Activated effector memory CD4-positive, alpha-beta T cell treated with anti-CD3 and anti-CD28 coated beads, Interleukin-2, amount 50 U/mL, for 16 hours (primary cell): ENCODE measurements around the gene HLA-B.
"Not testable (repeated sequence)": the region's sequence is repeated elsewhere in the genome, so short reads cannot be mapped to it uniquely, and the experiment has no call there.

Source experiments
- DNase-seq: peaks from one replicate; pipeline ENCODE4 v3.0.0-alpha.2; 2020

Gene HLA-B

GRCh38 chr6:31381666-31382065 lies 24.7 kb upstream of the HLA-B start:
- no peak for DNase-seq

- no peak for DNase-seq
Measured at GRCh38 chr6:31379850-31380249, 22.9 kb upstream of the HLA-B start.

GRCh38 chr6:31378721-31379103 lies 21.7 kb upstream of the HLA-B start:
- DNase-seq, result no peak

- DNase-seq, result no peak
Measured at GRCh38 chr6:31378062-31378720, 21.2 kb upstream of the HLA-B start.

GRCh38 chr6:31377029-31377428 lies 20.1 kb upstream of the HLA-B start:
- DNase-seq, result no peak

DNA sequence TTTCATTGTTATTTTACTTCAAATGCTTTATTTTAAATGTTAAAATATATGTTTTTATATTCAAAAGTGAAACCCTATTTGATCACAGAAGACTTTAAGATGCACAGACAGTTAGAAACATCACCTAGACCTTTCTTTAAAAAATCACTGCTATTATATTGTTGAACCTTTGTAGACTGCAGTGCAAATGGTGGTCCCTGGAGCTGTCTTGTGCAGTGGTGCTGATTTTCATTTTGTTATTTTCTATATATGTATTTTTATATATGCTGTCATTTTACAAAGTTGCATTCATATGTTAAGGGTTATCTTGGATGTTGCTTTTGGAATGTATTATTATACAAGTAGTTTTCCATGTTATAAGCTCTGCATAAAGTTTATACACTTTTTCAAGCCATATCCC lies 18.7 kb upstream of the HLA-B start:
- DNase-seq, result no peak

DNA sequence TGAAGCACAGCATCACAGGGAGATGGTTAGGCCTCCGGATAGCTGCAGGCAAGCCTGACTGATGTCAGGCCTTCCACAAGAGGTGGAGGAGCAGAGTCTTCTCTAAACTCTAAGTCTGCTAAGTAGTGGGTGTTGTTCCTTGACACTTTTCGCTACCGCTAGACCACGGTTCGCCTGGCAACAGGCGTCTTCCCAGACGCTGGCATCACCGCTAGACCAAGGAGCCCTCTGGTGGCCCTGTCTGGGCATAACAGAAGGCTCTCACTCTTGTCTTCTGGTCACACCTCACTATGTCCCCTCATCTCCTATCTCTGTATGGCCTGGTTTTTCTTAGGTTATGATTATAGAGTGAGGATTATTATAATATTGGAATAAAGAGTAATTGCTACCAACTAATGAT lies 17.1 kb upstream of the HLA-B start:
- not testable (repeated sequence) for DNase-seq

DNA sequence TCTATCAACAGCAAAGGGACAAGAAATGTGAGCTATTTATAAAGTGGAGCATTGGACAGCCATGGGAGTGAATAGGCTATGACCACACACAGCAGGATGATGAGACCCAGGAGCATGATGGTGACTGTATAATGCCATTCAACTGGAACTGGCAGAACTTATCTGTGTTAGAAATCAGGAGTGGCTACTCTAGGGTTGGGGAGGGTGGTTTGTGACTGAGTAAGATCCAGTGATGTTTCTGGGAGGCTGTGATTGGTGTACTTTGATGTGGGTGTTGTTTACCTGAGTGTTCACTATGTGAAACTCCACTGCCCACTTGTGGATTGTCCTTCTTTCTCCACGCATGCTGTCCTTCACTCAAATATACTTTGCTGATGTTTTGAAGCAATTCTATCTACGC lies 11.5 kb upstream of the HLA-B start:
- no peak for DNase-seq

DNA sequence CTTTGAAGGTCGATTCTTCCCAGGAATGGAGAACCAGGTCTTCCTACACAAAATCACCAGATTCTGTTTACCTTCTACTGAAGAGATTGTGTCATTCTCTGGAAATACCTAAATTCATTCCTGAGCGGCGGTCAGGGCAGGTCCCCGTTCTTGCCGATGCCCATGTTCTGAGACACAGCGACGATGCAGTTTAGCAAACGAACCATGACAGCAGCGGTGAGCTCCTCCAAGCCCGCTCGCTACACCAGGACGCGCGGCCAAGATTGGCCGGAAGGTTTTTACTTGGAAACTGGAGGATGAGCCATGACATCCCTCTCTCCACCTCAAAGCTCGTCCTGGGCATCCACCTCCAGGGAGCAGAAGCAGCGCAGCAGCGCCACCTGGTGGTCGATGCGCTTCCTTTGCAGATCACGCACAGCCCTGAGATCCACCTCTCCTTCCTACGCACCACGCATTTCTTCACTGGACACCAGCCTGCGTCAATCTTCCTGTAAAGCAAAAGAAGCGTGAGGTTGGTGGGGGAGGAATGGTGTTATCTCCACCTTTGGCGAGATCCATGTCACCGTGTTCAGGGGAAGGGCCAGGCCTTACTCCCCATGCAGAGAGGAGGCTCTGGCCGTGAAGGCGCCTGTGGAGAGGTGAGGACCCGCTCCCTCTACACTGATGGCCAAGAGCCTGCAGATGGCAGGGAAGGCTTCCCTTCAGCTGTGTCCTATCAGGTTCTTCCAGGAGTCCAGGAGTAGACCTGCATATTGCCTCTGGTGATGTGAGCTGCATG lies 9.9 kb upstream of the HLA-B start:
- DNase-seq, result peak; percentile 96

GRCh38 chr6:31365864-31366263 lies 8.9 kb upstream of the HLA-B start:
- no peak for DNase-seq

GRCh38 chr6:31363811-31364210 lies 6.8 kb upstream of the HLA-B start:
- no peak for DNase-seq

- DNase-seq, result no peak
Measured at GRCh38 chr6:31362751-31363150, 5.8 kb upstream of the HLA-B start.

DNA sequence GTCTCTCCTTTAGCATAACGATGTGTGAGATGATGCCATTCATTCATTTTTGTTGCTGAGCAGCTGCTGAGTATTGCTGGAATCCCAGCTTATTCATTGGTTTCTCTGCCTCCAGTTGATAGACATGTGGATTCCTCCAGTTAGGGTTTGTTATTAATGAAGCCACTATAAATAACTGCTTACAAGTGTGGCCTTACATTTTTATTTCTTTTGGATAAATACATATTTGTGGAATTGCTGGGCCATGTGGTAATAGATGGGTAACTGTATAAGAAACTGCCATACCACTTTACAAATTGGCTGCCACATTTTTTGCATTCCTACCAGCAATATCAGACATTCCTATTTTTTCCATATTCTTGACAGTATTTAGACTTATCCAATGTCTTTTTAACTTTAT lies 2.6 kb upstream of the HLA-B start:
- DNase-seq, result no peak

DNA sequence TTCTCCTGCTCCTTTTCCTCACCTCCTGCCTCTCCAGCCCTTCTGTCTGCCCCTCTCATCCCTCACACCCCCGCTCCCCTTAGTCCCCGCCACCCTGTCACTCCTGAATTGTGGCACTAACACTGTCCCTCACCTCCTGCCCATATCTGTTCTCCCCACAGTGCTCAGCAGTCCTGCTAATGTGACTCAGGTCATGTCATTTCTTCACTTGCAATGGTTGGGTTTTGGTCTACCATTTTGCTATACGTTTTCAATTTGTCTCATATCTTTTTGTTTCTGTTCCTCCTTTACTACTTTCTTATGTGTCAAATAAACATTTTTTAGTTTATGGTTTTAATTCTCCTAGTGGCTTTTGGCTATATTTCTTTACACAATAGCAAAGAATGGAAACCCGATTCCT lies 1.3 kb upstream of the HLA-B start:
- DNase-seq, result no peak

GRCh38 chr6:31357886-31358285 lies 907 bp upstream of the HLA-B start:
- DNase-seq, result no peak

- DNase-seq, result peak; percentile 83
Measured at GRCh38 chr6:31356216-31356945, 598 bp downstream of the HLA-B start.

- DNase-seq, result no peak
Measured at GRCh38 chr6:31355583-31355948, 1.4 kb downstream of the HLA-B start.

DNA sequence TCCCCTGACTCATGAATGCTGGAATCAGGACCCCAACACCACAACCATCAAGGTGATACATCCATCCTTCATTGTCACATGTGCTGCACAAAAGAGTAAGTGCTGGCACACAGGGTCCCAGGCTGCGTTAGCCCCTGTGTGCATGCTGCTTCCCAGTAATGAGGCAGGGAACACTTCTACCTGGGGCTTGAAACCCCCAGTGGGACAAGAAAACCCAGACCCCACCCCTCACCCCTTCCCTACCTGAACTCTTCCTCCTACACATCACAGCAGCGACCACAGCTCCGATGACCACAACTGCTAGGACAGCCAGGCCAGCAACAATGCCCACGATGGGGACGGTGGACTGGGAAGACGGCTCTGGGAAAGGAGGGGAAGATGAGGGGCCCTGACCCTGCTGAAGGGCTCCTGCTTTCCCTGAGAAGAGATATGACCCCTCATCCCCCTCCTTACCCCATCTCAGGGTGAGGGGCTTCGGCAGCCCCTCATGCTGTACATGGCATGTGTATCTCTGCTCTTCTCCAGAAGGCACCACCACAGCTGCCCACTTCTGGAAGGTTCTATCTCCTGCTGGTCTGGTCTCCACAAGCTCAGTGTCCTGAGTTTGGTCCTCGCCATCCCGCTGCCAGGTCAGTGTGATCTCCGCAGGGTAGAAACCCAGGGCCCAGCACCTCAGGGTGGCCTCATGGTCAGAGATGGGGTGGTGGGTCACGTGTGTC lies 2.0 kb downstream of the HLA-B start:
- DNase-seq, result no peak

DNA sequence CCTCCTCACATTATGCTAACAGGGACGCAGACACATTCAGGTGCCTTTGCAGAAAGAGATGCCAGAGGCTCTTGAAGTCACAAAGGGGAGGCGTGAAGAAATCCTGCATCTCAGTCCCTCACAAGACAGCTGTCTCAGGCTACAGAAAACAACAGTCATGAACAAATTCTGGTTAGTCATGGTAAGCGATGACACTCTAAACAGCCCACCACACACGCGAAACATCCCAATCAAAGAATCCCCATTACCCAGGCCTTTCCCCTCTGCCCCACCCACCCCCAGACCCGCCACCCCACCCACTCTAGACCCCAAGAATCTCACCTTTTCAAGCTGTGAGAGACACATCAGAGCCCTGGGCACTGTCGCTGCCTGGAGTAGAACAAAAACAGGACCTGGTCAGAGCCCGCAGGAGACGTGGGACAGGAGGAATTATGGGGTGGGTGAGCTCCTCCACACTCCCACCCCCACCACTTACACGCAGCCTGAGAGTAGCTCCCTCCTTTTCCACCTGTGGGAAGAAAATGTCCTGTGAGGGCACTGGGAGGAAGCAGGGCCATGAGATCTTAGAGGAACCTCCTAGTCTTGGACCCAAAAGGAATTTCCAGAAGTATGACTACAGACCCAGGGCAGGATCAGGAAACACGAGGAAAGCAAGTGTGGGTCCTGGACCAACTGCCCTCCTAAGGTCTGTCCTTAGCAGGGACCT lies 2.7 kb downstream of the HLA-B start:
- DNase-seq, result peak; percentile 71

DNA sequence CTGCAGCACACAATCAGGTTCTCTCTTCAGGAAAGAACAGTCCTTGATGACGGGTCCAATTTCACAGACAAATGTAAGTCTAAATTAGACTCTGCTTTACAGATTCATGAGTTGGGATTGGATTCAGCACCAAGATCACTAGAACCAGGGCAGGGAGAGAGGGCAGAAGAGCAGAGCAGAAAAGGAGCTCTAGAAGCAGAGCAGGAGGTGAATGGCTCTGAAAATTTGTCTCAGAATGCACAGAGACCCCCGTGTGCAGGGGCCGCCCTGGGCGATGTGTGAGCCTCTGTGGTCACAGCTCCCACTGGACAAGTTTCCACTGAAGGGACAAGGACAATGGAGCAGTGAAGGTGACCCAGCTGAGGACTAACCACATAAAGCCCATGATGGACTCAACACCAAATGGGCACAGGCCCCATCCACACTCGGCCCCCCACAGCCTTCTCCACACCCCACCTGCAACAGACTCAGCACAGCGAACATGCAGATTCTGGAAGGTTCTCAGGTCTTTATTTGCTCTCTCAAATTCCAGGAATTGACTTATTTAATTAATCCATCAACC lies 3.5 kb downstream of the HLA-B start:
- DNase-seq, result no peak

DNA sequence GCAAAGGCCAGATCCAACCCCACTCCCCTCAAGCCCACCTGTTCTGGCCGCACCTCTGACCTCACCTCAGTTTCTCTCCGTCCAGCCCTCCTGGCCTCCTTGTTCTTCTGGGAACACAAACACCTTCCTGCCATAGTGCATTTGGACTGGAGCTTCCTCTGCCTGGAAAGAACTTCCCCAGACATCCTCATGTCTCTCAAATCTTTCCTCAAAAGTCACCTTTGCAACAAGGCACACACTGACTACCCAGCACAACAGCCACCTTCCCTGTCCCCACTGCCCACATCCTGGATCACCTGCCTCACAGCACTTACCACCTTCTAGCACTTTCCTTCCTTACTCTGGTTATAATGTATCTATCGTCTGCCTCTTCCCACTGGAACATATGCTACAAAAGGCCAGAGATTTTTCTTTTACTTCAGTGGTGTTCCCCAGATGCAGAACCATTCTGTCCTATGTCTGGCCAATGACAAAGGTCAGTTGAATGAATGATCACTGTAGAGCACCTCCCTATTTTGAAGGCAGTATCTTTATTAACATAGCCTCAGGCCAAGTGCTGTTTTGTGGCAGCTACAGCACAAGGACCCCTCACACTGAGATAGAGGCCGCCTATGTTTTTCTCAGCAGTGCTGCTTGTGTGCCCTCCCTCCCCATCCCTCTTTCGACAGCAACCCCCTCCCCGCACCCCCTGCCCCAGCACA lies 4.1 kb downstream of the HLA-B start:
- peak; percentile 76 for DNase-seq

GRCh38 chr6:31352310-31352682 lies 4.7 kb downstream of the HLA-B start:
- DNase-seq, result no peak
